T-helper 2 cell treated with Interferon-gamma antibody and Interleukin-4, amounts not matched to agents 5 μg/mL and 100 μg/mL, for 36 hours (primary cell): ENCODE data around the gene APBB3.

Experiments
- DNase-seq: peaks from one replicate; pipeline ENCODE4 v3.0.0; 2021; ENCODE audit warnings: low spot score
- H3K27ac Mint-ChIP-seq: one replicate; pipeline ENCODE4 v1.8.0; 2021; ENCODE audit warnings: mild to moderate bottlenecking, mixed read lengths
- H3K27me3 Mint-ChIP-seq: one replicate; pipeline ENCODE4 v1.8.0; 2021; ENCODE audit warnings: low read depth, mixed read lengths
- H3K36me3 Mint-ChIP-seq: one replicate; pipeline ENCODE4 v1.8.0; 2021; ENCODE audit warnings: low read depth, mixed read lengths
- H3K4me1 Mint-ChIP-seq: one replicate; pipeline ENCODE4 v1.8.0; 2021; ENCODE audit warnings: low read depth, mixed read lengths
- H3K4me3 Mint-ChIP-seq: one replicate; pipeline ENCODE4 v1.8.0; 2022; ENCODE audit warnings: mild to moderate bottlenecking, moderate library complexity, mixed read lengths
- H3K9me3 Mint-ChIP-seq: one replicate; pipeline ENCODE4 v1.8.0; 2021; ENCODE audit warnings: mixed read lengths

Gene APBB3

DNA sequence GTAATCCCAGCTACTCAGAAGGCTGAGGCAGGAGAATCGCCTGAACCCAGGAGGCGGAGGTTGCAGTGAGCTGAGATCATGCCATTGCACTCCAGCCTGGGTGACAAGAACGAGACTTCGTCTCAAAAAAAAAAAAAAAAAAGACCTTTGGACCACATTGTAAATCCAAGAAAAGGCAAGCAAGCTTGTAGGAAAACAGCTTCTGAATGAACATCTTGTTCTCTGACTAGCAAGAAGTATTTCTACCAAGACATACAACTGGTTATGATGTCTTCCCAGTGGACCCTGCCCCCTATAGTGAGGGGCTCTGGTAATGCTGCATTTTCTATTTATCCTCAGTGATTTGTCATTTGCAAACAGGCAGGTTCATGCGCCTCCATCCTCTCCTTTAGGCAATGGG, 21.4 kb downstream of the APBB3 start:
- H3K4me3 Mint-ChIP-seq = no peak overlapping the region
- H3K4me1 Mint-ChIP-seq = peaks cover 4% of the 10 kb centered on the region
- no peak overlapping the region for H3K27ac Mint-ChIP-seq
- no peak for DNase-seq
- H3K36me3 Mint-ChIP-seq = peaks cover 36% of the 10 kb centered on the region
- no peaks in the 10 kb centered on the region for H3K9me3 Mint-ChIP-seq
- H3K27me3 Mint-ChIP-seq = no peaks in the 10 kb centered on the region

DNA sequence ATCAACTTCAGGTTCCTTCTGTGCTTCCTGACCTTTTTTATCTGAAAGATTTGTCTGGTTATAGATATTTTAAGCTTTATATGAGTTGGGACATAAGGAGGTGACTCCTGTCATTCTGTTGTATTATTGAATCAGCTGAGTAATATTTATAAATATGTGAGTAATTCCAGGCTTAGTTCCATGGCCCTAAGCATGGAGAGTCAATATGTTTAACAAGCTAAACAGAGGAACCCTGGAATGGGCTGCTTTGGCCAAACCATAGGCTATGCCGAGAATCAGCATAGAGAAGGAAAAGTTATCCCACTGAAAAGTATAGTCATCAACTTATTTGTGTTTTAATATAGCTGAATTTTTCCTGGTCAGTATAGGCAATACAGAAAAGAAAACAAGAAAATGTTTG, 24.2 kb downstream of the APBB3 start:
- no peaks in the 10 kb centered on the region for H3K9me3 Mint-ChIP-seq
- H3K4me3 Mint-ChIP-seq = no peak overlapping the region
- peaks cover under 1% of the 10 kb centered on the region for H3K4me1 Mint-ChIP-seq
- H3K36me3 Mint-ChIP-seq = peaks cover 53% of the 10 kb centered on the region
- no peaks in the 10 kb centered on the region for H3K27me3 Mint-ChIP-seq
- no peak overlapping the region for H3K27ac Mint-ChIP-seq
- DNase-seq = no peak

- H3K27me3 Mint-ChIP-seq = no peaks in the 10 kb centered on the region
- H3K4me3 Mint-ChIP-seq = no peak overlapping the region
- peaks cover 4% of the 10 kb centered on the region for H3K9me3 Mint-ChIP-seq
- H3K27ac Mint-ChIP-seq = no peak overlapping the region
- H3K4me1 Mint-ChIP-seq = no peaks in the 10 kb centered on the region
- no peak for DNase-seq
- peaks cover 37% of the 10 kb centered on the region for H3K36me3 Mint-ChIP-seq
Observed at GRCh38 chr5:140524003-140524402, 40.4 kb downstream of the APBB3 start.

- no peak overlapping the region for H3K27ac Mint-ChIP-seq
Observed at GRCh38 chr5:140513124-140513523, 51.3 kb downstream of the APBB3 start.

DNA sequence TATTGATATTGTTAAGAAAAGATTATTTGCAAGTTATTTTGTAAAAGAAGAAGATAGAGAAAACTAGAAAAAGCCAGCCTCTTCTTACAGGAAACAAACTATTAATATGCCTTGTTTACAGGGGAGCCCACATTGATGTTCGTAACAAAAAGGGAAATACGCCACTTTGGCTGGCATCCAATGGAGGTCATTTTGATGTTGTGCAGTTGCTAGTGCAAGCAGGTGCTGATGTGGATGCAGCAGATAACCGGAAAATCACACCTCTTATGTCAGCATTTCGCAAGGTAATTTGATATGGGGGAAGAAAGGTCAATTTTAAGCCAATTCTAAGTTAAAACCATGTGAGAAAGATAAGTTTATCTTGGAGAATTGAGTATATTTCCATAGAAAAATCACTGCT, 54.5 kb downstream of the APBB3 start:
- Mint-ChIP-seq H3K4me1 (no peaks in the 10 kb centered on the region), H3K9me3 (no peaks in the 10 kb centered on the region), H3K27me3 (no peaks in the 10 kb centered on the region), H3K27ac (no peak overlapping the region), H3K36me3 (peaks cover 58% of the 10 kb centered on the region), H3K4me3 (no peak overlapping the region)
- DNase-seq = no peak

More at GRCh38 chr5:140513124-140513523, 51.3 kb downstream of the APBB3 start:
- Mint-ChIP-seq H3K4me3 (no peak overlapping the region), H3K4me1 (no peaks in the 10 kb centered on the region), H3K36me3 (peaks cover 56% of the 10 kb centered on the region), H3K27me3 (no peaks in the 10 kb centered on the region), H3K9me3 (no peaks in the 10 kb centered on the region)
- no peak for DNase-seq
